ENCODE results near the gene FHOD1. TPM values are rescaled to one million over a fixed set of nuclear protein-coding genes. Genes with fewer than 3 reads are reported as not detected.

The FHOD1 gene
- total and polyA plus RNA-seq, 2 of the 4 experiments (the other 2 are of a cell fraction), result 13.8 to 64.0 TPM

DNA sequence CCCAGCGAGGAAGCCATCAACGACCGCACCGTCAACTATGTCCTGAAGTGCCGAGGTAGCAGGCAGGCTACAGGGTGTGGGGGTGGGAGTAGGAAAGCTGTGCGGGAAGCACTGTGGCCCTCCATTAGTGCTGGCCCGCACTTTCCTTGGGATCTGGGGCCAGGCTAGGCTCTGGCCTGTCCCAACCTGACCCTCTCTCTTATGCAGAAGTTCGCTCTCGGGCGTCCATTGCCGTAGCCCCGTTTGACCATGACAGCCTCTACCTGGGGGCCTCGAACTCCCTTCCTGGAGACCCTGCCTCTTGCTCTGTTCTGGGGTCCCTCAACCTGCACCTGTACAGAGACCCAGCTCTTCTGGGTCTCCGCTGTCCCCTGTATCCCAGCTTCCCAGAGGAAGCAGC is 40.7 kb upstream of the FHOD1 start:
- Histone ChIP-seq H3K14ac (replicated peaks; ENCODE audit: low read depth, low read length) (no peak overlapping the region), H3K79me1 (ENCODE audit: low read depth in 1 of 2, low read length in 2 of 2) (no peaks in the 10 kb centered on the region; a peak in 1 of 4 replicates), H3K4me1 (ENCODE audit: control insufficient read depth, insufficient read depth, low read length) (peaks cover 7% of the 10 kb centered on the region), H2BK15ac (ENCODE audit: low read depth, low read length) (no peak overlapping the region), H4K91ac (ENCODE audit: insufficient read depth, low read depth, low read length) (no peak overlapping the region), H3K4ac (ENCODE audit: low read depth, low read length) (no peak overlapping the region), H3K56ac (ENCODE audit: extremely low read depth, insufficient read depth, low read length) (no peak overlapping the region), H3K18ac (ENCODE audit: low read depth, low read length) (no peak overlapping the region), H4K8ac (ENCODE audit: low read depth in 2 of 2, low read length in 2 of 2) (no peak overlapping the region), H3K23ac (ENCODE audit: low read depth, low read length) (no peak overlapping the region), H3K9me1 (ENCODE audit: insufficient read depth, low read length) (peaks cover 14% of the 10 kb centered on the region), H2AK5ac (ENCODE audit: low read depth, low read length) (no peak overlapping the region), H3K4me2 (ENCODE audit: low read depth, low read length) (no peak overlapping the region), H4K20me1 (ENCODE audit: insufficient read depth, low read length) (no peaks in the 10 kb centered on the region), H3K4me3 (ENCODE audit: insufficient read depth, low read depth, low read length) (no peak overlapping the region), H4K5ac (ENCODE audit: low read depth, low read length) (no peak overlapping the region), H3K9me3 (ENCODE audit: control insufficient read depth, insufficient read depth, low read length) (no peaks in the 10 kb centered on the region), H3K9ac (ENCODE audit: low read depth, low read length) (no peak overlapping the region), H2BK20ac (ENCODE audit: low read depth, low read length) (no peak overlapping the region), H2BK120ac (ENCODE audit: low read depth, low read length) (no peak overlapping the region), H3K36me3 (ENCODE audit: control insufficient read depth, insufficient read depth, low read length) (no peaks in the 10 kb centered on the region), H2AK9ac (replicated peaks; ENCODE audit: low read depth, low read length, poor library complexity) (no peak overlapping the region), H3K27ac (ENCODE audit: insufficient read depth, low read length) (no peak overlapping the region), H3K27me3 (ENCODE audit: control insufficient read depth, insufficient read depth, low read length) (no peaks in the 10 kb centered on the region), H2AFZ (replicated peaks; ENCODE audit: low read length, poor library complexity) (no peak overlapping the region), H2BK5ac (ENCODE audit: low read depth, low read length, poor library complexity, severe bottlenecking) (no peak overlapping the region)
- dilution Hi-C loops (cut with HindIII; ENCODE audit: low sequenced_read_pairs, unreplicated experiment) (no loop called here), in situ Hi-C loops (cut with MboI; ENCODE audit: low sequenced_read_pairs) (no loop called here), intact Hi-C loops (cut with micrococcal nuclease) (no loop called here)
- CTCF ChIA-PET, result no interaction called here
- BruUV-seq (replicated peaks), result no TSS peak
- 97% methylated on average over 6 of the region's 14 CpGs; no CpG with 5 or more reads in 1 of the 2 experiments for WGBS, 2 experiments (ENCODE audit: extremely low coverage in 2 of 2, insufficient read length in 1 of 2)
- no peak for DNase-seq
- no peak for ATAC-seq (ENCODE audit: low read depth)
- TF ChIP-seq, protein P1, sequence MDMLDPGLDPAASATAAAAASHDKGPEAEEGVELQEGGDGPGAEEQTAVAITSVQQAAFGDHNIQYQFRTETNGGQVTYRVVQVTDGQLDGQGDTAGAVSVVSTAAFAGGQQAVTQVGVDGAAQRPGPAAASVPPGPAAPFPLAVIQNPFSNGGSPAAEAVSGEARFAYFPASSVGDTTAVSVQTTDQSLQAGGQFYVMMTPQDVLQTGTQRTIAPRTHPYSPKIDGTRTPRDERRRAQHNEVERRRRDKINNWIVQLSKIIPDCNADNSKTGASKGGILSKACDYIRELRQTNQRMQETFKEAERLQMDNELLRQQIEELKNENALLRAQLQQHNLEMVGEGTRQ (IDR thresholded peaks at IDR 0.05; ENCODE audit: low read depth, low read length), result no peak
- TF ChIP-seq, protein P2, sequence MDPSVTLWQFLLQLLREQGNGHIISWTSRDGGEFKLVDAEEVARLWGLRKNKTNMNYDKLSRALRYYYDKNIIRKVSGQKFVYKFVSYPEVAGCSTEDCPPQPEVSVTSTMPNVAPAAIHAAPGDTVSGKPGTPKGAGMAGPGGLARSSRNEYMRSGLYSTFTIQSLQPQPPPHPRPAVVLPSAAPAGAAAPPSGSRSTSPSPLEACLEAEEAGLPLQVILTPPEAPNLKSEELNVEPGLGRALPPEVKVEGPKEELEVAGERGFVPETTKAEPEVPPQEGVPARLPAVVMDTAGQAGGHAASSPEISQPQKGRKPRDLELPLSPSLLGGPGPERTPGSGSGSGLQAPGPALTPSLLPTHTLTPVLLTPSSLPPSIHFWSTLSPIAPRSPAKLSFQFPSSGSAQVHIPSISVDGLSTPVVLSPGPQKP (IDR thresholded peaks at IDR 0.05; ENCODE audit: borderline replicate concordance, low read depth, low read length), result no peak
- TF ChIP-seq SMC3 (IDR thresholded peaks at IDR 0.05; ENCODE audit: low read depth, low read length), result no peak
- TF ChIP-seq FOS (IDR thresholded peaks at IDR 0.05; ENCODE audit: low read depth, low read length), result no peak
- no peak for TF ChIP-seq MAFK (IDR thresholded peaks at IDR 0.05; ENCODE audit: low read depth, low read length)
- no peak for TF ChIP-seq RCOR1 (IDR thresholded peaks at IDR 0.05; ENCODE audit: insufficient replicate concordance, low read length)
- POLR2A ChIA-PET (ENCODE audit: unreplicated experiment), result no interaction called here
